GM21515 (cell line): ENCODE data around the gene PNMA1.
"Not testable (repeated sequence)": the region's sequence is repeated elsewhere in the genome, so short reads cannot be mapped to it uniquely, and the experiment has no call there.

Experiments used
- ATAC-seq: cut with Tn5 transposase; IDR thresholded peaks from one replicate; pipeline ENCODE4 v1.9.1; 2021; ENCODE audit not compliant: unreplicated experiment

Gene PNMA1

GRCh38 chr14:73718418-73719251 lies 4.5 kb upstream of the PNMA1 start:
- no peak for ATAC-seq

GRCh38 chr14:73717711-73718417 lies 3.7 kb upstream of the PNMA1 start:
- no peak for ATAC-seq

GRCh38 chr14:73717266-73717665 lies 3.1 kb upstream of the PNMA1 start:
- ATAC-seq: no peak

GRCh38 chr14:73715707-73716106 lies 1.5 kb upstream of the PNMA1 start:
- ATAC-seq: no peak

GRCh38 chr14:73714656-73715081 lies 485 bp upstream of the PNMA1 start:
- no peak for ATAC-seq

GRCh38 chr14:73713206-73713802 lies 880 bp downstream of the PNMA1 start:
- ATAC-seq: no peak

- no peak for ATAC-seq
These were observed 1.5 kb downstream of the PNMA1 start for GRCh38 chr14:73712540-73713180.

GRCh38 chr14:73712071-73712506 lies 2.1 kb downstream of the PNMA1 start:
- no peak for ATAC-seq

- no peak for ATAC-seq
These were observed 3.4 kb downstream of the PNMA1 start for GRCh38 chr14:73710737-73711136.

- no peak for ATAC-seq
These were observed 4.2 kb downstream of the PNMA1 start for GRCh38 chr14:73709904-73710469.

GRCh38 chr14:73708076-73708475 lies 6.1 kb downstream of the PNMA1 start:
- ATAC-seq: not testable (repeated sequence)

GRCh38 chr14:73700325-73700724 lies 13.9 kb downstream of the PNMA1 start:
- ATAC-seq: no peak

- no peak for ATAC-seq
These were observed 17.5 kb downstream of the PNMA1 start for GRCh38 chr14:73696466-73697400.

- ATAC-seq: no peak
These were observed 18.2 kb downstream of the PNMA1 start for GRCh38 chr14:73695997-73696396.

- no peak for ATAC-seq
These were observed 19.1 kb downstream of the PNMA1 start for GRCh38 chr14:73695082-73695481.

- ATAC-seq: no peak
These were observed 20.1 kb downstream of the PNMA1 start for GRCh38 chr14:73694083-73694482.

- ATAC-seq: no peak
These were observed 27.3 kb downstream of the PNMA1 start for GRCh38 chr14:73686901-73687300.

GRCh38 chr14:73685328-73685727 lies 28.9 kb downstream of the PNMA1 start:
- no peak for ATAC-seq

- no peak for ATAC-seq
These were observed 29.6 kb downstream of the PNMA1 start for GRCh38 chr14:73684627-73685026.

GRCh38 chr14:73680821-73681220 lies 33.4 kb downstream of the PNMA1 start:
- no peak for ATAC-seq
